Mucosa of rectum (tissue), 2 donors: Measurements from ENCODE around the gene ALB.

ENCODE experiments used
- H3K27ac ChIP-seq, 2 donors: one replicate each; pipeline ENCODE4 v1.7.0; 2013; ENCODE audit warnings: inconsistent platforms in 2 of 2, low read depth in 2 of 2, low read length in 2 of 2
- H3K27me3 ChIP-seq, 2 donors: one replicate each; pipeline ENCODE4 v1.7.0; 2013; ENCODE audit warnings: low read length in 2 of 2; ENCODE audit not compliant: control insufficient read depth in 2 of 2, insufficient read depth in 2 of 2
- H3K36me3 ChIP-seq, 2 donors: one replicate each; pipeline ENCODE4 v1.7.0; 2013; ENCODE audit warnings: low read length in 2 of 2; ENCODE audit not compliant: control insufficient read depth in 2 of 2, insufficient read depth in 2 of 2
- H3K4me1 ChIP-seq, 2 donors: one replicate each; pipeline ENCODE4 v1.7.0; 2013; ENCODE audit warnings: low read length in 2 of 2, mild to moderate bottlenecking in 1 of 2; ENCODE audit not compliant: control insufficient read depth in 2 of 2, insufficient read depth in 2 of 2
- H3K4me3 ChIP-seq, 2 donors: one replicate each; pipeline ENCODE4 v1.7.0; 2013; ENCODE audit warnings: low read length in 2 of 2
- H3K9ac ChIP-seq, 2 donors: one replicate each; pipeline ENCODE4 v1.7.0; 2013; ENCODE audit warnings: low read length in 2 of 2, low read depth in 1 of 2, mild to moderate bottlenecking in 1 of 2
- H3K9me3 ChIP-seq, 2 donors: one replicate each; pipeline ENCODE4 v1.7.0; 2013; ENCODE audit warnings: low read length in 2 of 2; ENCODE audit not compliant: control insufficient read depth in 2 of 2
- donor health status: healthy.
- donor health status: Normal muscosa, but diverticular disease.

ALB gene

GRCh38 chr4:73438582-73439215 lies 34.6 kb downstream of the ALB start:
- H3K9ac ChIP-seq, result no peak overlapping the region
- H3K36me3 ChIP-seq, result no peaks in the 10 kb centered on the region
- no peaks in the 10 kb centered on the region for H3K27me3 ChIP-seq
- H3K27ac ChIP-seq, result no peak overlapping the region
- H3K9me3 ChIP-seq, result no peaks in the 10 kb centered on the region
- H3K4me1 ChIP-seq, result no peaks in the 10 kb centered on the region
- H3K4me3 ChIP-seq, result no peak overlapping the region

GRCh38 chr4:73439445-73439844 lies 35.4 kb downstream of the ALB start:
- Histone ChIP-seq H3K9me3 (no peaks in the 10 kb centered on the region), H3K4me3 (no peak overlapping the region), H3K4me1 (no peaks in the 10 kb centered on the region), H3K36me3 (no peaks in the 10 kb centered on the region), H3K9ac (no peak overlapping the region), H3K27ac (no peak overlapping the region), H3K27me3 (no peaks in the 10 kb centered on the region)

GRCh38 chr4:73439991-73440390 lies 35.9 kb downstream of the ALB start:
- H3K4me3 ChIP-seq, result no peak overlapping the region
- H3K4me1 ChIP-seq, result no peaks in the 10 kb centered on the region
- no peaks in the 10 kb centered on the region for H3K9me3 ChIP-seq
- H3K9ac ChIP-seq, result no peak overlapping the region
- H3K27ac ChIP-seq, result no peak overlapping the region
- no peaks in the 10 kb centered on the region for H3K36me3 ChIP-seq
- no peaks in the 10 kb centered on the region for H3K27me3 ChIP-seq

GRCh38 chr4:73440653-73441052 lies 36.6 kb downstream of the ALB start:
- Histone ChIP-seq H3K27ac (no peak overlapping the region), H3K9ac (no peak overlapping the region), H3K36me3 (no peaks in the 10 kb centered on the region), H3K4me3 (no peak overlapping the region), H3K27me3 (no peaks in the 10 kb centered on the region), H3K9me3 (no peaks in the 10 kb centered on the region), H3K4me1 (no peaks in the 10 kb centered on the region)

- Histone ChIP-seq H3K9ac (no peak overlapping the region), H3K27me3 (no peaks in the 10 kb centered on the region), H3K4me3 (no peak overlapping the region), H3K9me3 (no peaks in the 10 kb centered on the region), H3K36me3 (no peaks in the 10 kb centered on the region), H3K27ac (no peak overlapping the region), H3K4me1 (no peaks in the 10 kb centered on the region)
These were observed 38.2 kb downstream of the ALB start for GRCh38 chr4:73442275-73442674.

GRCh38 chr4:73443224-73443623 lies 39.1 kb downstream of the ALB start:
- Histone ChIP-seq H3K36me3 (no peaks in the 10 kb centered on the region), H3K27ac (no peak overlapping the region), H3K4me1 (no peaks in the 10 kb centered on the region), H3K9me3 (no peaks in the 10 kb centered on the region), H3K27me3 (no peaks in the 10 kb centered on the region), H3K4me3 (no peak overlapping the region), H3K9ac (no peak overlapping the region)

GRCh38 chr4:73445383-73446335 lies 41.6 kb downstream of the ALB start:
- no peak overlapping the region for H3K9ac ChIP-seq
- no peak overlapping the region for H3K4me3 ChIP-seq
- H3K27ac ChIP-seq, result no peak overlapping the region
- no peaks in the 10 kb centered on the region for H3K27me3 ChIP-seq
- no peaks in the 10 kb centered on the region for H3K4me1 ChIP-seq
- H3K9me3 ChIP-seq, result no peaks in the 10 kb centered on the region
- no peaks in the 10 kb centered on the region for H3K36me3 ChIP-seq

GRCh38 chr4:73446336-73446938 lies 42.4 kb downstream of the ALB start:
- no peaks in the 10 kb centered on the region for H3K27me3 ChIP-seq
- H3K9ac ChIP-seq, result no peak overlapping the region
- H3K36me3 ChIP-seq, result no peaks in the 10 kb centered on the region
- no peak overlapping the region for H3K27ac ChIP-seq
- no peaks in the 10 kb centered on the region for H3K9me3 ChIP-seq
- H3K4me1 ChIP-seq, result no peaks in the 10 kb centered on the region
- H3K4me3 ChIP-seq, result no peak overlapping the region

GRCh38 chr4:73447671-73448070 lies 43.6 kb downstream of the ALB start:
- H3K4me1 ChIP-seq, result peaks cover 0 to under 1% of the 10 kb centered on the region in 2 donors
- no peak overlapping the region for H3K4me3 ChIP-seq
- no peak overlapping the region for H3K27ac ChIP-seq
- no peaks in the 10 kb centered on the region for H3K9me3 ChIP-seq
- H3K9ac ChIP-seq, result no peak overlapping the region
- no peaks in the 10 kb centered on the region for H3K27me3 ChIP-seq
- no peaks in the 10 kb centered on the region for H3K36me3 ChIP-seq
